T-helper 1 cell treated with Interleukin-12 subunit alpha and Interleukin-12 subunit beta and Interleukin-4 antibody, amounts not matched to agents 30 ng/mL and 1 ng/mL, for 36 hours (primary cell): ENCODE results near the gene CRP. TPM values are rescaled to one million over a fixed set of nuclear protein-coding genes. Genes with fewer than 3 reads are reported as not detected.
"Not testable (repeated sequence)": the region's sequence is repeated elsewhere in the genome, so short reads cannot be mapped to it uniquely, and the experiment has no call there.

Experiments used
- intact Hi-C: fragments of 100-400 bp; cut with micrococcal nuclease; formaldehyde crosslinking; loops from one replicate; pipeline ENCODE4 v1.15.1; 2024
- total RNA-seq: library from RNA; stranded (reverse); gene quantifications from 2 replicates; pipeline ENCODE4 v1.2.3, GENCODE V29; 2022

The CRP gene
- total RNA-seq, 1 donor from 2014 or later: not detected

DNA sequence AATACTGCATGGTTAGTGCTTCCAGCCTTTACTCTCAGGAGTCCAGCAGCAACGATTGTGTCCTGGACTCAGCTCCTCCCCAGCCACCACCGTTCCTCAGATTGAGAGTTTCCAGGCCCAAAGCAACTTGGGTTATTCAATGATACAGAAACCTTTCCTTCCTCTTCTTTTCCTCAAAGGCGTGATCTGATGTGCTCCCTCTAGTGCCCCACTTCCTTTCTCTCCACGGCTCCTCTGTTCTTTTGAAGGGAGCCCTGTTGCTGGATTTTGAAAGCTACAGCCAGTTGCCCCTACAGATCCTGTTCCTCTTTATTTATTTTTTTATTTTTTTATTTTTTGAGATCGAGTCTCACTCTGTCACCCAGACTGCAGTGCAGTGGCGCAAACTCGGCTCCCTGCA lies 14.1 kb downstream of the CRP start:
- intact Hi-C loops: no loop called here

DNA sequence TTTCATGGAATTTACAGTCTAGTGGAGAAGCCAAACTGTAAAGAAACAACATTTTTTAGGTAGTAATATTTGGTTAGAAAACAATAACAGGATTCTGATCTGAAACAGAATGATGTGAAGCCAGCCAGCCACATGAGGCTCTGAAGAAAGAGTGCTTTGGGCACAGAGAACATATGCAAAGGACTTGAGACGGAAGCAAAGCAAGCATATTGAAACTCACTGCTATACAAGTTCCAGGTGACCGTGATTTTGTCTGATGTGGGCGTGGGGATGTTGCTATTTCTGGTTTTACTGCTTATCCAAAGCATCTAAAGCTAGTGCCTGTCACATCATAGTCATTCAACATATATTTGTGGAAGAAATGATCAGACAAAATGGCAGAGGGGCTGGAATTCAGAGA lies 14.7 kb downstream of the CRP start:
- intact Hi-C loops: no loop called here

DNA sequence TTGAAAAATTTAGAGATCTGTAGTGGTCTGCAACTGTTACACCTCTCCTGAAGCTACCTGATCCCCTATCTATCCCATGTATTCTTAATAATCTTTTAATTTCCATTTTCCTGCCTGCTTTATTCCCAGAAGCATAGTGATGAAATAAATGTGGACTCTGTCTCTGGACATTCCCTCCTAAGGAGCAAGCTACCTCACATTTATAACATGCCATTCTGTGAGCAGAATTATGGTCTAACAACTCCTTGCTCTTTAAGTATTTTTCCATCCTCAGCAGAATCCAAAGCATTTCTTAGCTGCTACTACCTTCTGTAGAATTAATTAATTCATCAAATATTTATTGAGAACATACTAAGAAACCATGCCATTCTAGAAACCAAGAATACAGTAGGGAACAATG lies 15.1 kb downstream of the CRP start:
- intact Hi-C loops: no loop called here

DNA sequence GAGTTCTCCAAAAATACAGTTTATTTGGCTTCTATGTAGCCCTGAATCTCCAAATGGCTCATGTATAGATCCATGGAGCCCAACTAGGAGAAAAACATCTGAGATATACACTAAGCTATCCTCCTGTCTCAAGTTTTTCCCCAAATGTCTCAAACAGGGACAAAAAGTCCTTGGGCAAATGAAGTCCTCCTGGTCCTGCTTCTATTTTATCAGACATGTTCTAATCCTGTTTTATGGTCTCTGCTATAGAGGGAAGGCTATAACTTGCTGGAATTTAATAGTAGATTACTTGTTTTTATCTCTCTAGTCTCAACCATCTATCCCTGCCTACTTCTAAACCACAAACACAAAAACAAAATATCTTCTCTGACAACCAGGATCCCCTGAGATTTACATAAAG lies 26.9 kb downstream of the CRP start:
- intact Hi-C loops: no loop called here

DNA sequence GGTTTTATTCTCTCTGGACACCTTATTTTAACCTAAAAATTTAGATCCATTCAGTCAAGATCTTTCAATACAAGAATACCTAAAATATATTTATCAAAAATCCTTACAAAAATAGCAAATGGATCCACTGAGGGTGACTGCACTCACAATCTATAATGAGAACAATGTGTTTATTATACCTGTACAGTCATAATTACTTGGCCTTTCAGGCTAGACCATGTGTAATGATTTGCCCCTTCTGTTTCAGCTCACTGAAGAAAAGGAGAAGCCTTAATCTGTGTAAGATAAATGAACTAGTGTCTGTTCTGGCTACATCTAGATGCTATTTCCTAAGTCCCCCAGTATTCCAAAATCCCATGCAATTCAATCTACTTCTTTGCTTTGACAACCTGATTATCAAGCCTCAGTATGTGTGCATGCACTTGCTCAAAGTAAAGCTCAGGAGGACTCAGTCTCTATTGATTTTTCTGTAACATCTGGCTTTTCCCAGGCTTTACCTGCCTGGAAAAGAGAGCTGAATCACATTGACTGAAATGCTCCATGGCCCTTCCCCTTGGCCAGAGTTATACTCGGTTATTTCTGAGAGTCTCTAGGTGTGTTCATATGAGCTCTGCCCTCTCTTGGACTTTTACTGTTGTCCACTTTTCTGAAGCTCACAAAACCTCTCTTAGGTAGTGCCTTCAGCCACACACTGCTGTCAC lies 27.6 kb downstream of the CRP start:
- intact Hi-C loops: no loop called here

DNA sequence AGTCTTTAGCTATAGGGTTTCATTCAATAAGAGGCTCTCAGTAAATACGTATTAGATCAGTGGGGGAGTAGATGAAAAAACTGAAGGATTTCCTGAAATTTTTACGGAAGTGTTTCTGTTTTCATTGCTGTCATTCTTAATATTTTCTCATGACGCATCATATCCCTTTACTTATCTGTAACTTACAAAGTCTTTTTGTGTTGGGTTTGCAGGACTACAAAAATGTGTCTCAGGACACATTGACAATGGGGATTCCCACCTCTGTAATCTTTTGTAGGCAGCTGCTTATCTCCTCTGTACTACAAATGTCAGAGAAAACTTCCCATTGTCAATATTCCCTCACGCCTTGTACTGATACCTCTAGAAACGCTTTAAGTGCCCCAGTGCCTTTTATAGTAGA lies 35.5 kb downstream of the CRP start:
- intact Hi-C loops: no loop called here

DNA sequence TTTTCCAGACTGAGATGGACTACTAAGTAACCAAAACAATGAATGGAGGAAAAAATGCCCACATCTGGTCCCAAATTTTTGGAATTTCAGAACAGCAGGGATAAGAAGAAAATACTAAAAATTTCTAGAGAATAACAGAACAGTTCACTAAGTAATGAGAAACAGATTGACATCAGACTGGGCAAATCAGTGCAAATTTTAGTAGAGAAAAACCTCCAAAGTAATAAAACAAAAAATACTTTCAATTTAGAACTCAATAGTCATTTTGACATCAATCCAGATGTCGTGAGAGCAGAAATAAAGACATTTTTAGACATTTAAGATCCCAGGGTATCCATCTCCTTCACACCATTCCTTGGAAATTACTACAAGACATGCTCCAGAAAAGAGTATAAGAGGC lies 39.3 kb downstream of the CRP start:
- intact Hi-C loops: no loop called here

DNA sequence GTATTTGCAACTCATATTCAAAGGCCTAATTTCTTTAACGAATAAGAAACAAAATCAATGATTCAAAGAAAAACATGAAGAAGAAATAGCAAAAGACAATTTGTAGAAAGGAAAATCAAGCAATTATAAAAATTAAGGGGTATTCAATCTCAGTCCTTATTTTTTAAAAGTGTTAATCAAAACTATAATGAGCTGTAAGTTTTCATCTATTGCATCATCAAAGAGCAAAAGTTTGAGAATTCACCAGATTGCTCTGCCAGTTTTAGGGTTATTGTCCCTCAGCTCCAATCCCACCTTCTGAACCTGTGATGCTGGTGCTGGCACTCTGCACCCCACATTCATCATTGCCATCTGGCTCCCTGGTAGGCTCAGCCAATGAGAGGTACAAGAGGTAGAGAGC lies 42.0 kb downstream of the CRP start:
- intact Hi-C loops: not testable (repeated sequence)

DNA sequence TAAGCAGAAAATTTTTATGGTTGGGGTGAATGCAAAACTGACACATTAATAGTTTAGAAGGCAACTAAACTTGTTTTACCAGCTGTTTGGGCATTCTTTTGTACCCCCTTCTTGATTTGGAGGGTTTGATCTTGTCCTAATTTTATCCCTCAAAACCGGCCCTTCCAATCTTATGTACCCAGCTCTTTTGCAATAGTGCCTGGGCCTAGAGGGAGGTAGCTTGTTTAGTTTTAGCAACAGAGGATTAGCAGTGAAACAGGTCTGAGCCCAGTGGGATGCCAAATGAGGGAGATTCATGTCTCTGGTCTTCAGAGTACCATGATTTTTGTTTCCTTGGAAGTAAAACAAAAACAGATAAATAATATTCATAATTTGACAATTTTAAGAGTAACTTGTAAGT lies 45.1 kb downstream of the CRP start:
- intact Hi-C loops: no loop called here

DNA sequence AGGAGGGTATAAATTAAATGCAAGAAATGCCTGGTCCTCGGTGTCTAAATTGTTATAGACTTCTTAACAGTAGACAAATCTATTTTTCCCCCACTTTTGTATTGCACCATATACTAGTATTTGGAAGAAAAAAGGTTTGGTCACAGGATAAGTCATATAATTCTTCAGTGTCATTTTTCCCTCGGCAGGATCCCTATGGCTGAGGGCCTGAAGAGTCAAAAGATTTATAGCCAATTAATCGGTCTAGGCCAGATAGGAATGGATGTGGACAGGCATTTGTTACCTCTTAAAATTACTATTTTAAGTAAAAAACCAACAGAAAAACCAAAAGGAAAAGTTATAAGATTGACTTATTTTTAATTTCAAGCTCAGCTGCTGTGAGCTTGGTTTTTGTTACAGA lies 45.6 kb downstream of the CRP start:
- intact Hi-C loops: no loop called here

DNA sequence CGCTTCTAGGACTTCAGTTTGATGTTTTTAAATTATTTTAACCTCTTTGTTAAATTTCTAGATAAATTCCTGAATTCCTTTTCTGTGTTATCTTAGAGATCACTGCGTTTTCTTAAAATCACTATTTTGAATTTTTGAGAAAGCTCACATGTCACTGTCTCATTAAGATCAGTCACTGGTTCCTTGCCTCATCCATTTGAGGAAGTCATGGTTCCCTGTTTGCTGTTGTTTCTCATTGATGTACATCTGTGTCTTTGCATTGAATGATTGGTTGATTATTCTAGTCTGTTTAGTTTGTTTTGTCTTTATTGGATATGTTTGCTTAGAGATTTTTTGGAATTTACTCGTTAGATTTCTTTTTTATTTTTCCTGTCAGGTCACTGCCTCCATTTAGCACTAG lies 50.1 kb downstream of the CRP start:
- intact Hi-C loops: no loop called here

DNA sequence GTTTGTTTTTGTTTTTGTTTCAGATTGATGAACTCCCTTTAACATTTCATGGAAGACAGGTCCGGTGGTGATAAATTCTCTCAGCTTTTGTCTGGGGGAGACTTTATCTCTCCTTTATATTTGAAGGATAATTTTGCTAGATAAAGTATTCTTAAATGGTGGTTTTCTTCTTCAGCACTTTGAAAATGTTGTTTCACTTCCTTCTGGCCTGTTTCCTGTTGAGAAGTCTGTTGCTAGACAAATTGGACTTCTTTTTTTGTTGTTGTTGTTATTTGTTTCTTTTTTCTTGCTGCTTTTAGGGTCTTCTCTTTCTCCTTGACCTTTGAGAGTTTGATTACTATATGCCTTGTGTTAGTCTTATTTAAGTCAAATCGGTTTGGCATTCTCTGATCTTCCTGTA lies 50.8 kb downstream of the CRP start:
- intact Hi-C loops: no loop called here

Other genes with a start within 250 kb of the CRP start
- gene OR10J5, start 178.6 kb downstream of the CRP start, total RNA-seq: not detected in 2 replicates
- gene APCS, start 126.8 kb downstream of the CRP start, total RNA-seq: not detected in 2 replicates
- gene DUSP23, start 66.4 kb upstream of the CRP start, total RNA-seq: 12.8 and 13.0 TPM in 2 replicates
- gene FCRL6, start 87.8 kb upstream of the CRP start, total RNA-seq: 0.34 and 0.49 TPM in 2 replicates
- gene SLAMF8, start 112.3 kb upstream of the CRP start, total RNA-seq: 0.83 and 1.4 TPM in 2 replicates
- not detected in 2 replicates for gene VSIG8, start 148.1 kb upstream of the CRP start, total RNA-seq
- gene CFAP45, start 185.6 kb upstream of the CRP start, total RNA-seq: 0.68 and 0.76 TPM in 2 replicates
- gene TAGLN2, start 210.9 kb upstream of the CRP start, total RNA-seq: 411 and 422 TPM in 2 replicates
- gene IGSF9, start 231.0 kb upstream of the CRP start, total RNA-seq: not detected in 2 replicates
- gene SLAMF9, start 239.6 kb upstream of the CRP start, total RNA-seq: not detected in 2 replicates